T follicular helper cell (primary cell): ENCODE data around the gene PTCHD1.

Source experiments
- DNase-seq: peaks from one replicate; pipeline ENCODE4 v3.0.0-alpha.2; 2020; ENCODE audit warnings: low read depth

Gene PTCHD1

DNA sequence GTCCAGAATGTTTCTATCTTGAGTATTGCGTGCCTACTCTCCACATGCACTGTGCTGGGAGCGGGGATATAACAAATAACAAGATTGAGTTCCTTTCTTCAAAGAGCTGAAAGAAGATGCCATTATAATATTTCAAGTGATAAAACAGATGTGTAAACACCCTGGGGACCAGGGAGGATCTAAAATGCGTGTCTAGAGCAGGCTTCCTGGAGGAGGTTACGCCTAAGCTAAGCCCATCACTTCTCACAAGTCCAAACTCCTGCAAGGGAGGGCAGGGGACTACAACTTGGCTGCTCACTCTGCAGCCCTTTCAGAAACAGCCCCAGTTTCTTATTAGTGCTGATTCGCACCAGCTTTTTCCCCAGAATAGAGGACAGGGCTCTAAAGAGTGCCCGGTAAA is 21.5 kb downstream of the PTCHD1 start:
- no peak for DNase-seq

DNA sequence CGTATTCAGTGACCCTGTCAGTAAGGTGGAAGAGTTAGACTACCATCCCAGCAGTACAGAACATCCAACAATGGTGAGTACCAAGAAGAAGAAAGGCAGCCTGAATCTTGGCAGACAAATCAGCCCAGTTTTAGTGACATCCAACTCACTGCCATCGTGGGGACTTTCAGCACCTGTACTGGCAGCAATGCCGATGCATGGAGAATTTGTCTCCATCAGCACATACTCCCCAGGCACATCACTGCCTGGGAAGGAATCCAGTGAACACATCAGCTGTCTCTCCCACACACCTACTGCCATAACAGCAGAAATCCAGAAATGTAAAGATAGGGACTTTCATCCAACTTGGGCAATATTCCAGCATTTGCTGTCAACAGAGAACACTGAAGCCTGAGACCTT is 29.8 kb downstream of the PTCHD1 start:
- DNase-seq: no peak

DNA sequence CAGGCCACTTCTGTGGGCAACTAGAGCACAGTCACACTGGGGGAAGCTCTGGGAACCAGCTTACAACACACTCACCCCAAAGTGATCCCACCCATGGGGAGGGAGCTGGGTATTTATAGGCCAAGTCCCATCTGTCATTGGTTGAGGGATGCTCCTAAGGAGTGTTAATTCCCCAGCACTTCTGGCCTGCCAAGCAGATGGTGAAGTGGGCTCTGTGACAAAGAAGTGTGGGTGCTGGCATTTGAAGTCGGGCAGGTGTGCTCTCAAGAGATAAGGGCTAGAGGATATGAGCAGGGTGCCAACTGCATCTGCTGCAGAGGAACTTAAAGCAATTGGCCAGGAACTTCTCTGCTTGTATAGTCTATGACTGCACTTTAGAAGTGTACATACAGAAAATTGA is 30.9 kb downstream of the PTCHD1 start:
- no peak for DNase-seq

DNA sequence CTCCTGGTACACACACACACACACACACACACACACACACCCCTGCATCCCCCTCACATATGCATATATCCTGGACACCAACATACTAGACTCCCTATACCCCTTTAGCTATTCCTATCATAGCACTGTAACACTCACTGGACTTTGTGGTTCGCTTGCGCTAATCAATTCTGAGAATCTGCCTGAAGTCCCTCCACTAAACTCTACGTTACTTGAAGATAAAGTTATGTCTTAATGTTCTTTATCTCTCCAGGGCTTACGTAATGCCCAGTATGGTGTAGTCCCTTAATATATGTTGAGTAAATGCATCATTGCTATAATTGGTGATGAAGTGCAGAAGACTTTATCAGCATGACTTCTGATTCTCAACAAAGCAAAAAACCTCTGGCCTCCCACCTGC is 32.3 kb downstream of the PTCHD1 start:
- no peak for DNase-seq

DNA sequence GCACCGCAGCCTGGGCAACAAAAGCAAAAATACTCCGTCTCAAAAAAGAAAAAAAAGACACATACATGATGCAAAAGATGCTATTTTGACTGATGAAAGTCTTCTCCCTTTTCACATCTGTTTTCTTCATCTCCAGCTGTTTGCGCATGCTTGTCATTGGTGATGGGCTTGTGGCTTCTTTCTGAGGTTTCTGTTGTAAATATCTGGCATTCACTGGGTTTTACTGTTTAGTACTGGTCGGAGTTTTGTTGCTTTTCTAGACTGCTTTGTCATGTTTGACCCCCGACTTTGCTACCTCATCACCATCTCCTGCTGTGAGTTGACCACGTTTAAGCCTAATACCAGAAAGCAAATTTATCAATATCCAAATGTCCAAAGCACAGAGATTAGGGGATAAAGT is 34.4 kb downstream of the PTCHD1 start:
- no peak for DNase-seq

DNA sequence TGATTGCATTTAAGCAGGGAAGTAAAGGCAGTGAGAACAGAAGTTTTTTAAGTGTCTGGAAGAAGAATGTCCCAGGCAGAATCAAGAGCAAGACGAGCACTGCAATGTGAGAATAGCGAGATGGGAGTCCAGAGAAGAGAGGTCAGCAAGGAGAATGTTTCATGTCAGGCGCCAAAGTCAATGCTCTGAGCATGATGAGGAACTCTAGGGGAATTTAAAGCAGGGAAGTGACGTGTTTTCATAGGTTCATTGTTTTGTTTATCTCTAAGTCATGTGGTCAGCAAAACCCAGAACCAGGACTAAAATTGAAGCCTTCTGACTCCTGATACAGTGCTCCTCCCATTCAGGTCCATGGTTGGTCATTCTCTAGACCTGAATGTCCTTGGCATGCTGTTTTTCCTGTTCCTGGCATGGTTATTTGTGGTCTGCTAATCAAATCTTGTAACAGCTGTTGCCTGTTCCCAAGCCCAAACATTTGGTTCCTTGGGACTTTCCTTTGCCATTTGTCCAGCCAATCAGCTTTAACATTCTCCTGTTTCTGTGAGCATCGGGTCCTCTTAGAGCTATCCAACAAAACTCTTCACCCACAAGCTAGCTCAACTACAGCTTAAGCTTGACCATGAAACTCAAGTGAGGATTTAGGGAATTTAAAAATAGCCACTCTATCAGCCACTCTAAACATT is 37.7 kb downstream of the PTCHD1 start:
- no peak for DNase-seq

DNA sequence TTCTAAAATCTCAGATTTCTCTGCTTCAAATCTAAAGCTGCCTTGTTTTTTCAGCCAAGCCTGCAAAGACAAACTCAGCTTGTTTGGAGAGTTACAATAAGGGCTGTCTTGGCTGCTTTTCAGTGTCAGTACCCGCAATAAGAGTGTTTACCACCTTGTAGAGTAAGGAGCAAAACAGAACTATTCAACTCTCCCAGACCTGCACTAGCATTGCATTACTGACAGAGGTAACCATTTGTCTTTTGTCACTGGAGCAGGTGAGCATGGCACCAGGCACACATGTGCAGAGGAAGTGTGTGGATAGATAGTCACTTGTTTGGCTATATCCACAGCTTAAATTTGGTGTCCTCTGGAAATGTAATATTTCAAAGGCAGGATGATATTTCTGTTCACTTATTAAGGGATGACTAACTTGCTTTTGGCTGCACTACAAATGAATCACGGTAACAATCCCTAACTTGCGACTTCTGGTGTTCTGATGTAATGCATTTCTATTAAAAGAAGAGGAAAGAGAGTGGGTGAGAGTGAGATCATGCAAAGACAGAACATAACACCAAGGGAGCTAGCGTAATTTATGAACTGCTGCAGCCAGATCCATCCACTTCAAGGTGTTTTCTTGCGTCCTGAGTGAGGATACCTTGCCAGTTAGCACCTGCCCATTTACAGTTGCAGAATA is 38.6 kb downstream of the PTCHD1 start:
- no peak for DNase-seq

DNA sequence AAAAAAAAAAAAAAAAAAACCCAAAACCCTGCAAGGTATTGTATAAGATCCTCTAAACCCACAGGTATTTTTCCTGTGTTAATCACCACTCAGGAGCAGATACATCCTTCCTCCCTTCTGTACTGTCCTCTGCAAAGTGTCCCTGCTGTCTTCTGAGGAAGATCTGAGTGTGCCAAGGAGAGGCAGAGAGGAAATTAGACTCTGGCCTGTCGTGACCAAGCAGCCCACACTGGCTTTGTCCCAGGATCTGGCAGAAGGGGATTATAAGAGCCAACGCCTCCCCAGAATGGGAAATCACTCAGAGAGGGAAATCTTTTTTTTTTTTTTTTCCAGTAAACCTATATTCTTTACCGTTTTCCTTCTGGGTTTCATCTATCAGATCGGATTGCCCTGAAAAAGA is 39.6 kb downstream of the PTCHD1 start:
- no peak for DNase-seq

DNA sequence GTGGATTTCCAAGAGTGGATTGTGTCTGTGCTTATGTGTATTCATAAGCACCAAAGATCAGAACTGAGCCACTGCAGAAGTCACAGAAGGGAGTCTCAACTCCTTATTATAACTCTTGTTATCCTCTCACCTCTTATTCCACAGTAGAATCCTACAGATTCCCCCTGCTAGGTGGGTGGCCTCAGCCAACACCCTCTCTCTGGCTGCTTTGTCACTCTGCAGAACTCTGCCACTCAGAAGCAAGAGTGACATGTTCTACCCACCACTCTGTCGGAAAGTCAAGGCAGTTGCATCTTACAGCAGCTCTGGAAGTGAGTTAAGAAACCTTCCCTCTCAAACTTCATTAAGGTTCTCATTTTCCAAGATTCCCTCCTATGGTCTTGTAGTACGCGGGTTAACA is 41.9 kb downstream of the PTCHD1 start:
- no peak for DNase-seq

DNA sequence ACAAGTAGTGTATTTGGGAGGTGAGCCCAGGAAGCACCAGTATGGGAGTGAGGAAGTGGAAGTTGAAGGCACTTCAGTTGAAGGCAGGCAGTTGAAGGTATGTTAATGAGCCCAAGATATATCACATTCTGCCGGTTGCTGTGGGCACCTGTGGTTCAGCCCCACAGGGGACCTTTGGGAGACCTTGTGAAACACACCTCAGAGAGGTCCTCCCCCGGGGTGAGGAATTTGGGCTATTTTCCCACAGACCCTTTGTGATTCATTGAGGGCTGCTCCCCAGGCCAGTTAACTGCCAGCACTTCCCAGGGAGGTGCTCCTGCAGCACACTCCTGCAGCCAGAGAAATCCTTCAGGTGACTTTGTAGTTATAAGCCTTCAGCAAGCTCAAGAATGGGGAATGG is 45.9 kb downstream of the PTCHD1 start:
- DNase-seq: no peak

DNA sequence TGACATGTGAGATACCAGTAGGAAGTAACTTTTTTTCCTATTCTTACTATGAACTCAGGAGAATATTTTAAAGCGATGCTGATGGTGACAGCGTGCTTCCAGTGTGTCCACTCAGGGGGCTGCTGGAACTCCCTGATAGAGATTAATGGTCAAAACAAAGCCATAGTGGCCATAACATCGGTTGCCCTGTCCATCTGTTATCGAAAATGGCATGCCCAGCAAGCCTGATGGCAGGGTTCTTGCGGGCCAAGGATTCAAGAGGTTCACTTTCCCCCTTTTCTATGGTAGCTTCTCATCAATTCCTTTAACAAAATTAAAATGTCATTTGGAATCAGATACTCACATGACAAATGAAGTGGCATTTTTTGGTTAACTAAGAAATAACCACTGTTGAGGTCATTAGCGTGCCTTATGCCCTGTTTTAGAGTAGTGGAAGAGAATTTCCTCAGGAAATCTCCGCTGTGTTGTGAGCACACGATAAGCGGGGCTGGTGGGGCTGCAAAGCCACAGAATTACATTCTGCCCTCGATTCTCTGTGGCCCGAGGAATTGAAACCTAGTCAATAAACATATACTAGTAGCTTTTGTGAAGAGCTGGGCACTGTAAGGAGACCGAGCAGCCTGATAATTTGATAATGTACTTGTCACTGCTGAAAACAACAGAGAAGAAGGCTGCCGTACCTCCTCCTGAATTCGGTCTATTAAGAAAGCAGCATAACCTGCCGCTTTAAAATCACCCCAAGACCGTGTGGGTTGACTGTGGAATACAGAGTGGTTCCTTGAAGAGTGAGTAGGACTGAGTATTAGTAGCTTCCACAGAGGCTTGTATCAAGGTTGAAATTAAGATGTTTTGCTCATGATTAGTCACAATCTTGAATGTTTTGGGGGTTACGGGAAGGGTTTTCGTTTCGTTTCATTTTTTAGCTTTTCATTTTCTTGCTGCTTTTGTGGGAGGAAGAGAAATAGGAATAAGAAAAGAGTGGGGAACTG is 46.7 kb downstream of the PTCHD1 start:
- DNase-seq: no peak

DNA sequence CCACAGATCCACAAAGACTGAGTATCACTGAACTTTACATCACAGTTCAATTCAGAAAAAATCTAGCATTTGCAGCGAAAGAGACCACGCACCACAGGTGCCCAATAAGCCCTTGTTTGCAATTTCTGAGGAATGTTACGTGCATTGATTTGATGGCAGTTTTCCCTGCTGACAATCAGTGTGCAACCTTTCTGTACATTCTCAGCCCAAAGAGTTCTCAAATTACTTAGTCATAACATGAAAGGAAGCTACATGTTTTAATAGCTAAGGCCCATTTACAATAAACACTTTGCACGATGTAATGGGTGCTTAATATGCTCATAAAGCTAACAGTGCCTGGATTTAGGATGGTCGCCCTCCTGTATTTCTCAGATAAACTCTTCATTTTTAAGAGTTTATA is 47.9 kb downstream of the PTCHD1 start:
- no peak for DNase-seq

DNA sequence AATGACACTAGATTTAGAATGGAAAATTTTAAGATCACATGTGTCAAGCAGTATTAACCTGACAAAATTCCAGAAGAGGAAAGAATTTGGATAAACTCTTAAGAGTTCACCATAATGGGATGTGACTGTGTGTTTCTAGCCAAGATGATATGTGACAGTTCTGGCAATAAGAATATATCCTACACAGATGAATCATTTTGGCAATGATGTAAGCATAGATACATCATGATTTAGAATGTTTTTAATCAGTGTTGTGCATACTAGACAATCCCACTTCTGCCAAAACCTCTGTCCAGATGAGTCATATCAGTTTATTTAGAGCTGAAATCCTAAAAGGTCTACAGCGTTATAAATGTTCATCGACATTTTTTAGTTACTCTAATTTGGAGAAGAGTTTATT is 48.8 kb downstream of the PTCHD1 start:
- no peak for DNase-seq

DNA sequence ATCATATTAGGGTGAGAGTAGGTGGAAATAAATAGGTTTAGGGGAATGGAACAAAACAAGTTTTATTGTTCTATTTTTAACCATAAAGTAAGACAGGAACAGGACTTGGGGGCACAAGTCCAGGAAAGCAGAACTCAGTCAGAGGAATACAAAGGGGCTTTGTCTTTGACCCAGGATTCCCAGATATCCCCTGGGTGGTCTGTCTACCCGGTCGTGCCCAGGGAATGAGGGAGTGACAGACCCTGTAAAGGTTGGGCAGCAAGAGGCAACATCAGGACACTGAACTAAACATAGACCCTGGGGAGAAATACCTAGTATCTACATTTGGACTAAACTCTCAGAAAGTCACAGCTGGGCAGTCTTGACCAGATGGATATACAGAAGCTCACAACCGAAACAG is 50.6 kb downstream of the PTCHD1 start:
- no peak for DNase-seq

DNA sequence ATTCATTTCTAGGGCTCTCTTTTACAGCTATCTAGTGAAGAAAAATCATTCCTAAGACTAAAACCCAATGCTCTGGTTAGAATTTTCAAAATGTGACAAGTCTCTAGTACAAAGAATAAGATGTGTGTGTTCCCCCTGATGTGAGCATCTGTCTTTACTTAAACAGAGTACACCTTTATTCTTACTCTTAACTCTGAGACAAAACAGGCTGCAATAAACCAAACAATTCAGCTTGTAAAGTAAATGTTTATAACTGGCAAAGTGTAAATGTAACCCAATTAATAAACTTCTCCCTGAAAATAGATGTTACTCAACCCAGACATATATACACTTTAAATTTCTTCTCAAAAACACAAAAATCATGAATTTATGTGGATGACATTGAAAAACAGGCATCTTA is 51.6 kb downstream of the PTCHD1 start:
- no peak for DNase-seq

DNA sequence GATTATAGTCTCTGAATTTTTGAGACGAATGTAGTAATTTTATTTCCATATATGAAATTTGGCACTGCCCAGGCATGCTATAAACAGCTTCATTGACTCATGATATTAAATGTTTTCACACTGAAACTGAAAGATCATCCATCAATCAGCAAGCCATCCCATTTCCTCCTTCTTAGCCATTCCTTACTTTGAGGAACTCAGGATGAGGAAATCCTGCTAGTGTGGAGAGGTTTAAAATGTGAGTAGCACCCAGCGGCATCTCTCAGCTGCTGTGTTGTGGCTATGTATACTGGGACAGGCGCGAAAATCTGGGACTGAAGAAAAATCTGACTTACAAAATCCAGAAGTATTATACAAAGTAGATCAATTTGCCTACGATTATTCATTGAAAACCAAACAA is 52.1 kb downstream of the PTCHD1 start:
- DNase-seq: no peak

DNA sequence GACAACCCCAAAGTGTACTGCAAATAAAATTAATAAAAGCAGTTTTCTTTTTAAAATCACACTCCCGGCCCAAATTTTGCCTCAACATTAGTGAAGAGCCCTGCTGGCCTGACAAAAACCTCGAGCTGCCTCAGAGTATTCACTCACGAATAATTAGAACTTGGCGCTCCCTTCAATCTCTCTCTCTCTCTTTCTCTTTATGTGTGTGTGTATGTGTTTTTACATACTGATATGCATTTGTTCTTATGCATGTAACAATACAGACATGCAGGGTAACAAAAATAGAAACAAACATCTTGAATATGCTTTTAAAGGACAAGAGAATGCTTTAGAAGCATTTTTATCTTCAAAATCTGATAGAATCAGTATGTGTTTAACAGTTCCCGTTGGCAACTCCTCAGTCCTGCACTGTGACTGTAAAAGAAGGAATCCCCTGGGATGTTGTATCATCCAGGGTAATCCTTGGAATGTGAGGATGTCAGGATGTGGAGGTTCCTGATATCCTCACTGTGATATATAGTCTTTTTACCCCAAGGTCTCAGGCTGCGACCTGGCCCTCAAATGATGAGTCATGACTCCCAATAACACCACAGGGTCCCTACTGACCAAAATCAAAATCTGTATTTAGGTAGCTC is 53.0 kb downstream of the PTCHD1 start:
- DNase-seq: no peak

DNA sequence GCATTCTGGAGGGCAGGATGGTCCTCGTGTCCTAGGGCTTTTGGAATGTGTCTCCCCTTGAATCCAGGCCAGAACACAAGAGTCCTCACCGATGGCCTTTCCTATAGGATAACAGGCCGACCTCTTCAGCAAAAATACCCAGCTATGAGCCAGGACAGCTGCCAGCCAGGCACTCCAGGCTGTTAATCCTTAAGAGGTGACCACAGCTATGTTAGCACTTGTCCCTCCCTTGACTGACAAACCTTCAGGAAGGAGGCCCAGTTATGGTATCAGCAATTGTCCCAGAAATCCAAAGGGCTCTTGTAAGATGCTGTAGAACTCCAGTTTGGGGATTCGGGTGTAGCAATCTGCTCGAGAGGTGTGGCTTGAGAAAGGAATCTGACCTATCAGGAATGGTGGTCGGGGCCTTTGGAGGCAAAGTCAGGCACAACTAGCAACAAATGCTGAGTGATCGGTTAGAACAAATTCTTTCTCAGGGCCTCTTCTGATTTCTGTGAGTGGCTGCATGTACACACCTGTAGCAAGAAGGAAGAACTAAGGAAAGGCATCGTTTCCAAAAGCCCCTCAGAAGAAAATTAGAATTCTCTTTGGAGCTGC is 54.6 kb downstream of the PTCHD1 start:
- DNase-seq: no peak

DNA sequence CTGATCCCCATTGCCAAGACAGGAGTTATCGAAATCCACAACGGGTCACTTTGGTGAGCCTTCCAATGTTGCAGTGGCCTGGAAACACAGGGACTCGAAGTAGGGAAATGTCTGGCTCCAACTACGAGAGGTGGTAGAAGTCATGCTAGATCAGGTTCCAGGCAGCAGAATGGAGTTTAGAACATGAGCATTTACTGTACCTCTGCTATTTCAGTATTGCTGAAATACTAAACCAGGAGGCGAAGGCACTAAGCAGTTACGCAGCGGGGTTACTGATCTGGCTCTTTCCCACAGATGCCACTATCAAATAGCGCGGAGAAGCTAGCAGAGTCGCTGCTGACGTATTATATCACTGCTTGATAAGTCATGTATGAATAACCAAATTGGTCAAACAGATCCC is 56.3 kb downstream of the PTCHD1 start:
- no peak for DNase-seq

DNA sequence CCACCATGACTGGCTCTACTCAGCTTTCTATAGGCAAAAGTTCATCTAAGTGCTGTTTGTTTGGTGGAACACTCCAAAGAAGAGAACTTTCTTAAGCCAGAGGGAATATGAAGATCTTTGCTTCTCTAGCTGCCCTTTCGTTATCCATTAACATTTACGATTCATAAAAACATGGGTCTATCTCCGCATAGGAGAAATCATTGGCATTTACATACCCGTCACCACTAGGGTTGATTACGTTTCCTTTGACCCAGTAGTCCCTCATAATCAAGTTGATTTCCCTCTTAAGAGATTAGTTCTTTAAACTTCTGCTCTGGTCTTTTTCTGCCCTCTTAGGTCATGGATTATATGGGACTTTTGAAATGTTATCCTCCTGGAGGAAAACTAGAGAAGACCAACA is 57.5 kb downstream of the PTCHD1 start:
- no peak for DNase-seq

DNA sequence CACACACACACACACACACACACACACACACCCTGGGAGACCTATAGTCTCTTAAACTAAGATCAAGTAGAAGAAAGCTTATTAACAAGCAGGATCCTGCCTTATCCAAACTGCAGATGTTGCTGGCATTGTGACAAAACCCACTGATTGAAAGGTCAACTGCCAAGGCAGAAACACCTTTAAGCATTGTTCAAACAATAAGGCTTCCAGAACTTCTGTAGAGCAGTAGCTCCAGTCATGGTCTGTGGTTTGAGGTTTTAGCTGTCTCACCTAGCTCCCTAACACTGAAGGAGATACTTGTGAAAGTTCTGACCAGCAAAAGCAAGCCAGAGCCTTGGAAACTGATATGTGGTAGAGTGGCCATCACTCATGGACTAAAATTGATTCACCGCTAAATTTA is 59.8 kb downstream of the PTCHD1 start:
- DNase-seq: no peak

DNA sequence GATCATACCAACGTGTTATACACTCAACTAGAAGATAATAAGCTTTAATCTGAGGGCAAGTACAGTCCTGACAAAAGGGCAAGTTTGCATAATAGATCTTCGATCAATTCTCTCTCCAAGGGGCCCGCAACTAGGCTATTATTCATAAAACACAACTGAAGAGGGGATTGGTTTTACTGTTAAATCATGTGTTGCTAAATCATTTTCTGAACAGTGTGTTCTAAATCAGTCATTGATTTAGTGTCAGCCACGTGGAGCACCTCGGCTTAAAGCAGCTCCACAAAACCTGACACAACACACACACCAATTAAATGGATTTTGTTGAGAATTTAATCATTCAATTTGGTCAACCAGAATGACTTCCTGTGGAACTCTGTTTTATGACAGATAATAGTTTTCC is 61.6 kb downstream of the PTCHD1 start:
- no peak for DNase-seq
